Measurements from ENCODE around the gene KIAA0232.

GRCh38 chr4:6926081-6926480 is 143.6 kb downstream of the KIAA0232 start:
- TF ChIP-seq, protein P1, sequence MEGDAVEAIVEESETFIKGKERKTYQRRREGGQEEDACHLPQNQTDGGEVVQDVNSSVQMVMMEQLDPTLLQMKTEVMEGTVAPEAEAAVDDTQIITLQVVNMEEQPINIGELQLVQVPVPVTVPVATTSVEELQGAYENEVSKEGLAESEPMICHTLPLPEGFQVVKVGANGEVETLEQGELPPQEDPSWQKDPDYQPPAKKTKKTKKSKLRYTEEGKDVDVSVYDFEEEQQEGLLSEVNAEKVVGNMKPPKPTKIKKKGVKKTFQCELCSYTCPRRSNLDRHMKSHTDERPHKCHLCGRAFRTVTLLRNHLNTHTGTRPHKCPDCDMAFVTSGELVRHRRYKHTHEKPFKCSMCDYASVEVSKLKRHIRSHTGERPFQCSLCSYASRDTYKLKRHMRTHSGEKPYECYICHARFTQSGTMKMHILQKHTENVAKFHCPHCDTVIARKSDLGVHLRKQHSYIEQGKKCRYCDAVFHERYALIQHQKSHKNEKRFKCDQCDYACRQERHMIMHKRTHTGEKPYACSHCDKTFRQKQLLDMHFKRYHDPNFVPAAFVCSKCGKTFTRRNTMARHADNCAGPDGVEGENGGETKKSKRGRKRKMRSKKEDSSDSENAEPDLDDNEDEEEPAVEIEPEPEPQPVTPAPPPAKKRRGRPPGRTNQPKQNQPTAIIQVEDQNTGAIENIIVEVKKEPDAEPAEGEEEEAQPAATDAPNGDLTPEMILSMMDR (IDR thresholded peaks at IDR 0.05; ENCODE audit: low read depth, low read length, missing input control), result no peak
- TF ChIP-seq SP1 (IDR thresholded peaks at IDR 0.05), result no peak
- no peak for TF ChIP-seq RXRA (IDR thresholded peaks at IDR 0.05)
